MM.1S (cell line): ENCODE data around the gene PFDN4.

ENCODE experiments used
- EZH2 ChIP-seq: fragments of 300-600 bp; sonication (generic); optimal IDR thresholded peaks from 2 replicates; pipeline ENCODE3; 2017; ENCODE audit warnings: low read depth, mild to moderate bottlenecking, antibody characterized with exemption, low read length, mixed read lengths
- EZH2phosphoT487 ChIP-seq: fragments of 300-600 bp; sonication (generic); IDR thresholded peaks from 2 replicates; pipeline ENCODE4 v1.6.1; 2018; ENCODE audit warnings: antibody characterized with exemption, low read length
- TF ChIP-seq, protein P1 (sequence below): fragments of 300-600 bp; sonication (generic); IDR thresholded peaks from 2 replicates; pipeline ENCODE4 v1.5.1; 2016; ENCODE audit warnings: antibody characterized with exemption, low read length, mixed read lengths

DNA sequence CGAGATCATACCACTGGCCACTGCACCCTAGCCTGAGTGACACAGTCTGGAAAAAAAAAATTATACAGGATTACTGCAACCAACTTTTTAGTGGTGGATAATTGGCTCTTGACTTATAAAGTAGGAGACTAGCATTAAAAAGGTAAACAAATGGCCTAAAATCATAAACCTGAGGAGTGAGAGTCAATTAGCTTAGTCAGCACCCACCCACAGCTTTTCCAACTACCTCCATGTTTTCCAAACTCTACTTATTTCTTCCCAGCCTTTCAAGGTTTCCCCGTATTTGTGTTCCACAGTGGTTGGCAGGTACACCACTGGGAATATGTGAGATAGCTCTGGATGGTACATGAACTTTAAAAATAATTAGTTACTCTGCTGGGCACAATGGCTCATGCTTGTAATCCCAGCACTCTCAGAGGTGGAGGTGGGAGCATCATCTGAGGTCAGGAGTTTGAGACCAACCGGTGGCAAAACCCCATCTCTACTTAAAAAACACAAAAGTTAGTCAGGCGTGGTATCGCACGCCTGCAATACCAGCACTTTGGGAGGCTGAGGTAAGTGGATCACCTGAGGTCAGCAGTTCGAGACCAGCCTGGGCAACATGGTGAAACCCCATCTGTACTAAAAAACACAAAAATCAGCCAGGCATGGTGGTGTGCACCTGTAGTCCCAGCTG, 40.8 kb upstream of the PFDN4 start:
- TF ChIP-seq, protein P1, sequence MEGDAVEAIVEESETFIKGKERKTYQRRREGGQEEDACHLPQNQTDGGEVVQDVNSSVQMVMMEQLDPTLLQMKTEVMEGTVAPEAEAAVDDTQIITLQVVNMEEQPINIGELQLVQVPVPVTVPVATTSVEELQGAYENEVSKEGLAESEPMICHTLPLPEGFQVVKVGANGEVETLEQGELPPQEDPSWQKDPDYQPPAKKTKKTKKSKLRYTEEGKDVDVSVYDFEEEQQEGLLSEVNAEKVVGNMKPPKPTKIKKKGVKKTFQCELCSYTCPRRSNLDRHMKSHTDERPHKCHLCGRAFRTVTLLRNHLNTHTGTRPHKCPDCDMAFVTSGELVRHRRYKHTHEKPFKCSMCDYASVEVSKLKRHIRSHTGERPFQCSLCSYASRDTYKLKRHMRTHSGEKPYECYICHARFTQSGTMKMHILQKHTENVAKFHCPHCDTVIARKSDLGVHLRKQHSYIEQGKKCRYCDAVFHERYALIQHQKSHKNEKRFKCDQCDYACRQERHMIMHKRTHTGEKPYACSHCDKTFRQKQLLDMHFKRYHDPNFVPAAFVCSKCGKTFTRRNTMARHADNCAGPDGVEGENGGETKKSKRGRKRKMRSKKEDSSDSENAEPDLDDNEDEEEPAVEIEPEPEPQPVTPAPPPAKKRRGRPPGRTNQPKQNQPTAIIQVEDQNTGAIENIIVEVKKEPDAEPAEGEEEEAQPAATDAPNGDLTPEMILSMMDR, result no peak
- TF ChIP-seq EZH2phosphoT487 (no peak), EZH2 (no peak)
